Astrocyte (in vitro differentiated cells and primary cell): ENCODE data around the gene CRYBG2. TPM values are rescaled to one million over a fixed set of nuclear protein-coding genes. Genes with fewer than 3 reads are reported as not detected.

Source experiments
- DNase-seq: peaks from one replicate; pipeline ENCODE4 v3.0.0-alpha.2; 2010; ENCODE audit warnings: low read depth
- FAIRE-seq: peaks from 2 replicates; lab custom pipeline; 2011; peaks lifted over from hg19 to GRCh38; lab: Jason Lieb, UNC
- H2AFZ ChIP-seq: 2 replicates; pipeline ENCODE4 v1.6.0; 2012; ENCODE audit warnings: low read depth, low read length, inconsistent platforms
- H3K27ac ChIP-seq: 2 replicates; pipeline ENCODE4 v1.5.1; 2011; ENCODE audit warnings: low read depth, low read length, inconsistent platforms
- H3K27me3 ChIP-seq: 2 replicates; pipeline ENCODE4 v1.6.0; 2011; ENCODE audit warnings: low read length, inconsistent platforms; ENCODE audit not compliant: insufficient read depth
- H3K36me3 ChIP-seq: 2 replicates; pipeline ENCODE4 v1.5.1; 2011; ENCODE audit warnings: low read length, inconsistent platforms; ENCODE audit not compliant: insufficient read depth
- H3K4me1 ChIP-seq: 2 replicates; pipeline ENCODE4 v1.5.1; 2011; ENCODE audit warnings: low read length, inconsistent platforms; ENCODE audit not compliant: insufficient read depth
- H3K4me2 ChIP-seq: 2 replicates; pipeline ENCODE4 v1.6.0; 2012; ENCODE audit warnings: low read length, inconsistent platforms
- H3K4me3 ChIP-seq: 2 replicates; pipeline ENCODE4 v1.5.1; 2011; ENCODE audit warnings: low read depth, mild to moderate bottlenecking, low read length, inconsistent platforms; ENCODE audit not compliant: insufficient read depth
- H3K79me2 ChIP-seq: 2 replicates; pipeline ENCODE4 v1.6.0; 2012; ENCODE audit warnings: mild to moderate bottlenecking, low read length, inconsistent platforms; ENCODE audit not compliant: insufficient read depth
- H3K9ac ChIP-seq: 2 replicates; pipeline ENCODE4 v1.6.0; 2012; ENCODE audit warnings: mild to moderate bottlenecking, low read length, inconsistent platforms
- H3K9me3 ChIP-seq: 2 replicates; pipeline ENCODE4 v1.5.1; 2012; ENCODE audit warnings: low read depth, mild to moderate bottlenecking, low read length, inconsistent platforms; ENCODE audit not compliant: insufficient read depth
- H4K20me1 ChIP-seq: 2 replicates; pipeline ENCODE4 v1.6.0; 2012; ENCODE audit warnings: low read length, inconsistent platforms; ENCODE audit not compliant: insufficient read depth
- H3K27ac Mint-ChIP-seq: one replicate; pipeline ENCODE4 v1.8.0; 2021; ENCODE audit warnings: mild to moderate bottlenecking, mixed read lengths; ENCODE audit not compliant: unreplicated experiment
- H3K27me3 Mint-ChIP-seq: one replicate; pipeline ENCODE4 v1.8.0; 2021; ENCODE audit warnings: low read depth, mixed read lengths; ENCODE audit not compliant: unreplicated experiment
- H3K36me3 Mint-ChIP-seq: one replicate; pipeline ENCODE4 v1.8.0; 2021; ENCODE audit warnings: low read depth, mixed read lengths; ENCODE audit not compliant: unreplicated experiment
- H3K4me1 Mint-ChIP-seq: one replicate; pipeline ENCODE4 v1.8.0; 2021; ENCODE audit warnings: low read depth, mixed read lengths; ENCODE audit not compliant: unreplicated experiment
- H3K4me3 Mint-ChIP-seq: one replicate; pipeline ENCODE4 v1.8.0; 2021; ENCODE audit warnings: mild to moderate bottlenecking, moderate library complexity, mixed read lengths; ENCODE audit not compliant: unreplicated experiment
- H3K9me3 Mint-ChIP-seq: one replicate; pipeline ENCODE4 v1.8.0; 2021; ENCODE audit warnings: mild to moderate bottlenecking, mixed read lengths; ENCODE audit not compliant: unreplicated experiment
- EZH2 ChIP-seq: IDR thresholded peaks from 2 replicates; pipeline ENCODE4 v1.6.1; 2012; ENCODE audit warnings: mild to moderate bottlenecking, low read length, inconsistent platforms; ENCODE audit not compliant: insufficient read depth
- total RNA-seq: library from RNA; stranded (reverse); gene quantifications from 2 replicates; pipeline ENCODE4 v1.2.1, GENCODE V29; 2021
- TF ChIP-seq, protein P1 (sequence below): IDR thresholded peaks from 2 replicates; pipeline ENCODE4 v1.5.1; 2011; ENCODE audit warnings: low read depth, mild to moderate bottlenecking, inconsistent platforms, low read length, moderate library complexity; ENCODE audit not compliant: insufficient read depth

The CRYBG2 gene
- total RNA-seq, 1 donor from 2014 or later: 5.3 TPM

DNA sequence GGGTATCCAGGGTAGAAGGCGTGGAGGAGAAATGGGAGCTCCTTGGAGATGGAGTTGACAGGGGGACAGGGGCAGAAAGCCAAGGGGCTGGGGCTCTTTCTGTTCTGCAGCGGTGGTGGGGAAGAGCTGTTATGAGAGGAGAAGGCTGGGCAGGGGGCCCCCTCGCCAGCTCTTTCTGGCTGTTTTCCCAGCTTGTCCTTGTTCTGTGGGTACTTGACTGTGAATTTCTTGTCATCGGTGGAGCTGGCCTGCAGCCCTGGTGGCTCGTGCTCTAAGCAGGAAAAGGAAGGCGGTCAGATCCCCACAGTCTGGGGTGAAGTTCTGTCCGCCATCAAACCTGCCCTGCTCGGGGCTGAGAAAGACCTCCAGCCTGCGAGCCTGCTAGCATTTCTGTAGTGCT, 11.0 kb upstream of the CRYBG2 start:
- Histone ChIP-seq H3K27ac (no peak overlapping the region), H2AFZ (no peak overlapping the region), H3K9ac (no peak overlapping the region), H3K4me2 (no peak overlapping the region), H3K27me3 (peaks cover 28% of the 10 kb centered on the region), H3K4me1 (peaks cover 3% of the 10 kb centered on the region), H3K4me3 (no peak overlapping the region), H3K79me2 (no peaks in the 10 kb centered on the region), H3K9me3 (no peaks in the 10 kb centered on the region), H3K36me3 (no peaks in the 10 kb centered on the region), H4K20me1 (no peaks in the 10 kb centered on the region)
- Mint-ChIP-seq H3K36me3 (no peaks in the 10 kb centered on the region), H3K4me1 (no peaks in the 10 kb centered on the region), H3K27ac (no peak overlapping the region), H3K9me3 (no peaks in the 10 kb centered on the region), H3K4me3 (no peak overlapping the region), H3K27me3 (peaks cover 57% of the 10 kb centered on the region)
- DNase-seq (no peak), FAIRE-seq (no peak)
- TF ChIP-seq, protein P1, sequence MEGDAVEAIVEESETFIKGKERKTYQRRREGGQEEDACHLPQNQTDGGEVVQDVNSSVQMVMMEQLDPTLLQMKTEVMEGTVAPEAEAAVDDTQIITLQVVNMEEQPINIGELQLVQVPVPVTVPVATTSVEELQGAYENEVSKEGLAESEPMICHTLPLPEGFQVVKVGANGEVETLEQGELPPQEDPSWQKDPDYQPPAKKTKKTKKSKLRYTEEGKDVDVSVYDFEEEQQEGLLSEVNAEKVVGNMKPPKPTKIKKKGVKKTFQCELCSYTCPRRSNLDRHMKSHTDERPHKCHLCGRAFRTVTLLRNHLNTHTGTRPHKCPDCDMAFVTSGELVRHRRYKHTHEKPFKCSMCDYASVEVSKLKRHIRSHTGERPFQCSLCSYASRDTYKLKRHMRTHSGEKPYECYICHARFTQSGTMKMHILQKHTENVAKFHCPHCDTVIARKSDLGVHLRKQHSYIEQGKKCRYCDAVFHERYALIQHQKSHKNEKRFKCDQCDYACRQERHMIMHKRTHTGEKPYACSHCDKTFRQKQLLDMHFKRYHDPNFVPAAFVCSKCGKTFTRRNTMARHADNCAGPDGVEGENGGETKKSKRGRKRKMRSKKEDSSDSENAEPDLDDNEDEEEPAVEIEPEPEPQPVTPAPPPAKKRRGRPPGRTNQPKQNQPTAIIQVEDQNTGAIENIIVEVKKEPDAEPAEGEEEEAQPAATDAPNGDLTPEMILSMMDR: no peak
- no peak for TF ChIP-seq EZH2

DNA sequence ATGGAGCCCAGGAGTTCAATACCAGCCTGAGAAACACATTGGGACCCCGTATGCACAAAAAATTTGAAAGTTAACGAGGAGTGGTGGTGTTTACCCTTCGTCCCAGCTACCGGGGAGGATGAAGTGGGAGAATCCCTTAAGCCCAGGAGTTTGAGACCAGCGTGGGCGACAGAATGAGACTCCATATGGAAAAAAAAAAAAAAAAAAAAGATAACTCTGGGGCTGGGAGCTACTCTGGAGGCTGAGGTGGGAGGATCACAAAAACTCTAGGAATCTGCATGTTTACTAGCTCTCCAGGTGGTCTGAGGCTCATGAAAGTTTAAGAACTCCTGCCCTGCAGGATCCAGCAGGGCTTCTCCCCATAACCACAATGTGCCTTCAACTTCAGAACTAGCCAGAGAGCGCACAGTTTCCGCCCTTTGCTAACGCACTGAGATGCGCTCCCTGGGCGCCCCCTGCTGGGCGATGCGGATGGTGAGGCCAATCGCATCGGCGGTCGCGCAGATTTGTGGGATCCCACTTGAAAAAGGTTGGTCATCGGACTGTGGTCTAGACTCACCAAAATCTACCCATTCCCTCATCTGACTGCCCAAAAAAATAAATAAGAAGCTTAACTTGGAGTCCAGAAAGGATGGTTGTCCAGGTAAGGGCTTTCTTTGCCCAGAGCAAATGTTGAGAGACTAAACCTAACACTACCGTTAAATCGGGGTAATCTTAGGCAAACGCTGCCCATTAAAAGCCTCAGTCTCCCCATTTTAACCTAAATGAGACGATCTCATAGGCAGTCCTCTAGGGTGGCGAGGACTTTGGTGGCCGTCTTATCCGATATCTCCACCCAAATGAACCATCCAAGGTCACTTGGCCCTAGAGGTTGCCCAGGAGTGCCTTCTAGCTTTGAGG, 9.9 kb upstream of the CRYBG2 start:
- Histone ChIP-seq H3K27me3 (peaks cover 29% of the 10 kb centered on the region), H3K4me2 (no peak overlapping the region), H3K79me2 (no peaks in the 10 kb centered on the region), H3K36me3 (no peaks in the 10 kb centered on the region), H3K4me3 (no peak overlapping the region), H3K9me3 (no peaks in the 10 kb centered on the region), H3K27ac (no peak overlapping the region), H2AFZ (no peak overlapping the region), H4K20me1 (no peaks in the 10 kb centered on the region), H3K9ac (no peak overlapping the region), H3K4me1 (peaks cover 4% of the 10 kb centered on the region)
- DNase-seq (peak; percentile 42), FAIRE-seq (peak; percentile 13)
- Mint-ChIP-seq H3K9me3 (no peaks in the 10 kb centered on the region), H3K36me3 (no peaks in the 10 kb centered on the region), H3K27me3 (peaks cover 66% of the 10 kb centered on the region), H3K4me1 (no peaks in the 10 kb centered on the region), H3K4me3 (no peak overlapping the region), H3K27ac (no peak overlapping the region)
- TF ChIP-seq EZH2: no peak
- TF ChIP-seq, protein P1: peak; percentile 95

DNA sequence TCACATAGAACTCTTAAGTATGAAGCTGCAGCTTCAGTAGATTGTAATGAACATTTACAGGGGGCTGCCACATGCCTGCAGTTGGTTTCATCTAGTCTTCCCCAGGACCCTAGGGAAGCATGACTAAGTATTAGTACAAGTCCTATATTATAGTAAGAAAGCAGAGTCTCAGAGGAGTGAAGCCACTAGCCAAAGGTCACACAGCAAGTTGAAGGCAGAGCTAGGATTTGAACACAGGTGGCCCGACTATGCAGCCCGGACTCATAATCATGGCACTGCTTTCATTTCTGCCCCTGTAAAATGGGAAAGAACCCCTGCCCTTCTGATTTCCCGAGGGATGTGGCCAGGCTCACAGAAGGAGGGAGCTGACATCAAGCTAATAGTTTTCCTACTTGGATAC, 8.4 kb upstream of the CRYBG2 start:
- no peak for FAIRE-seq
- Mint-ChIP-seq H3K4me1 (no peaks in the 10 kb centered on the region), H3K27me3 (peaks cover 67% of the 10 kb centered on the region), H3K36me3 (no peaks in the 10 kb centered on the region), H3K4me3 (no peak overlapping the region), H3K9me3 (no peaks in the 10 kb centered on the region), H3K27ac (no peak overlapping the region)
- Histone ChIP-seq H2AFZ (no peak overlapping the region), H3K79me2 (no peaks in the 10 kb centered on the region), H3K4me3 (no peak overlapping the region), H3K9me3 (no peaks in the 10 kb centered on the region), H3K36me3 (no peaks in the 10 kb centered on the region), H3K9ac (no peak overlapping the region), H4K20me1 (no peaks in the 10 kb centered on the region), H3K27me3 (peaks cover 29% of the 10 kb centered on the region), H3K4me2 (no peak overlapping the region), H3K4me1 (peaks cover 4% of the 10 kb centered on the region), H3K27ac (no peak overlapping the region)
- no peak for DNase-seq
- TF ChIP-seq EZH2: no peak
- TF ChIP-seq, protein P1: no peak
